Body of pancreas (tissue), 4 donors: ENCODE measurements around the gene IL16. TPM values are rescaled to one million over a fixed set of nuclear protein-coding genes. Genes with fewer than 3 reads are reported as not detected.

Experiments used
- ATAC-seq: fragments of 150-250 bp; one replicate; pipeline ENCODE4 v1.9.1; 2016
- DNase-seq, 4 donors: peaks; one replicate each; pipeline ENCODE4 v3.0.0-alpha.2; 2019
- H3K27ac ChIP-seq, 4 donors: fragments of 200-600 bp; sonication (generic); 1 replicate in 3 of 4; 2 replicates in 1 of 4; pipeline versions ENCODE4 v1.5.1 to v1.6.1; 2016 to 2019; ENCODE audit warnings: mild to moderate bottlenecking in 1 of 4, mixed read lengths in 1 of 4, moderate library complexity in 1 of 4
- H3K27me3 ChIP-seq, 2 donors: fragments of 200-600 bp; sonication (generic); one replicate each; pipeline ENCODE4 v1.6.0; 2016; ENCODE audit warnings: mild to moderate bottlenecking in 1 of 2
- H3K36me3 ChIP-seq, 2 donors: fragments of 200-600 bp; sonication (generic); replicated peaks in 1 of 2; 2 replicates each; pipeline ENCODE4 v1.5.1; 2016; ENCODE audit warnings: low read depth in 2 of 2; ENCODE audit not compliant: insufficient read depth in 1 of 2
- H3K4me1 ChIP-seq: fragments of 200-600 bp; sonication (generic); one replicate; pipeline ENCODE4 v1.6.0; 2016
- H3K4me3 ChIP-seq, 2 donors: fragments of 200-600 bp; sonication (generic); 1 replicate in 1 of 2; 2 replicates in 1 of 2; pipeline ENCODE4 v1.5.1; 2016 to 2019
- H3K9me3 ChIP-seq, 3 donors: fragments of 200-600 bp; sonication (generic); 1 replicate in 2 of 3; 2 replicates in 1 of 3; pipeline ENCODE4 v1.5.1; 2016
- POLR2A ChIP-seq, 3 donors: fragments of 450-650 bp; IDR thresholded peaks; one replicate each; pipeline ENCODE4 v1.6.1; 2016; ENCODE audit warnings: antibody characterized with exemption in 3 of 3, mild to moderate bottlenecking in 2 of 3
- WGBS, 2 donors: methylation state at CpG; one replicate each; pipeline ENCODE4 v1.1.5; 2017; 5-methylcytosine and 5-hydroxymethylcytosine counted together
- intact Hi-C: fragments of 100-400 bp; cut with DNase I; formaldehyde crosslinking; loops from one replicate; pipeline ENCODE4 v1.15.1; 2023
- total RNA-seq, 2 donors: library from RNA; depleted of rRNA; stranded (reverse); fragments of >200 nt; gene quantifications; one replicate each; pipeline ENCODE4 v1.1.0, GENCODE V29; 2016
- TF ChIP-seq, protein P1 (sequence below), 7 experiments: fragments of 450-650 bp in 4 of 7; fragments of 200-600 bp in 3 of 7; sonication (generic) in 3 of 7; IDR thresholded peaks; one replicate each; pipeline ENCODE4 v1.5.1; 2016 to 2019; ENCODE audit warnings: antibody characterized with exemption in 7 of 7

IL16 gene
- total RNA-seq, 2 donors from 2014 or later, result 2.9 to 4.9 TPM

- H3K27ac ChIP-seq, result peak overlapping the region in 1 of 4 donors; percentile 7
- 37 to 40% methylated on average over 6 of the region's 6 CpGs for WGBS, 2 donors
- H3K9me3 ChIP-seq, result no peaks in the 10 kb centered on the region
- no peaks in the 10 kb centered on the region for H3K27me3 ChIP-seq
- ATAC-seq (no peak), DNase-seq (no peak)
- intact Hi-C loops, result no loop called here
- H3K36me3 ChIP-seq, result no peaks in the 10 kb centered on the region
- H3K4me3 ChIP-seq, result no peak overlapping the region
- TF ChIP-seq, protein P1, sequence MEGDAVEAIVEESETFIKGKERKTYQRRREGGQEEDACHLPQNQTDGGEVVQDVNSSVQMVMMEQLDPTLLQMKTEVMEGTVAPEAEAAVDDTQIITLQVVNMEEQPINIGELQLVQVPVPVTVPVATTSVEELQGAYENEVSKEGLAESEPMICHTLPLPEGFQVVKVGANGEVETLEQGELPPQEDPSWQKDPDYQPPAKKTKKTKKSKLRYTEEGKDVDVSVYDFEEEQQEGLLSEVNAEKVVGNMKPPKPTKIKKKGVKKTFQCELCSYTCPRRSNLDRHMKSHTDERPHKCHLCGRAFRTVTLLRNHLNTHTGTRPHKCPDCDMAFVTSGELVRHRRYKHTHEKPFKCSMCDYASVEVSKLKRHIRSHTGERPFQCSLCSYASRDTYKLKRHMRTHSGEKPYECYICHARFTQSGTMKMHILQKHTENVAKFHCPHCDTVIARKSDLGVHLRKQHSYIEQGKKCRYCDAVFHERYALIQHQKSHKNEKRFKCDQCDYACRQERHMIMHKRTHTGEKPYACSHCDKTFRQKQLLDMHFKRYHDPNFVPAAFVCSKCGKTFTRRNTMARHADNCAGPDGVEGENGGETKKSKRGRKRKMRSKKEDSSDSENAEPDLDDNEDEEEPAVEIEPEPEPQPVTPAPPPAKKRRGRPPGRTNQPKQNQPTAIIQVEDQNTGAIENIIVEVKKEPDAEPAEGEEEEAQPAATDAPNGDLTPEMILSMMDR (IDR thresholded peaks at IDR 0.05), result no peak
- no peak for TF ChIP-seq POLR2A (IDR thresholded peaks at IDR 0.05)
- no peaks in the 10 kb centered on the region for H3K4me1 ChIP-seq
These were observed 97.8 kb downstream of the IL16 start for GRCh38 chr15:81294516-81294880.

- TF ChIP-seq, protein P1 (IDR thresholded peaks at IDR 0.05), result no peak
- TF ChIP-seq POLR2A (IDR thresholded peaks at IDR 0.05), result no peak
- intact Hi-C loops, result no loop called here
- H3K9me3 ChIP-seq, result no peaks in the 10 kb centered on the region
- H3K4me1 ChIP-seq, result no peaks in the 10 kb centered on the region
- no peaks in the 10 kb centered on the region for H3K36me3 ChIP-seq
- DNase-seq (no peak), ATAC-seq (no peak)
- 62 to 71% methylated on average over 5 of the region's 5 CpGs for WGBS, 2 donors
- H3K4me3 ChIP-seq, result no peak overlapping the region
- H3K27me3 ChIP-seq, result no peaks in the 10 kb centered on the region
- peak overlapping the region in 1 of 4 donors; percentile 59 for H3K27ac ChIP-seq
These were observed 98.9 kb downstream of the IL16 start for GRCh38 chr15:81295486-81296121.

- Histone ChIP-seq H3K4me1 (no peaks in the 10 kb centered on the region), H3K27me3 (no peaks in the 10 kb centered on the region), H3K27ac (peak overlapping the region in 2 of 4 donors; percentile 59 to 69), H3K4me3 (no peak overlapping the region), H3K9me3 (no peaks in the 10 kb centered on the region), H3K36me3 (no peaks in the 10 kb centered on the region)
- WGBS, 2 donors, result 68 to 88% methylated on average over 2 of the region's 2 CpGs
- ATAC-seq, result no peak
- intact Hi-C loops, result no loop called here
- DNase-seq, result no peak
- TF ChIP-seq, protein P1 (IDR thresholded peaks at IDR 0.05), result no peak
- no peak for TF ChIP-seq POLR2A (IDR thresholded peaks at IDR 0.05)
These were observed 99.5 kb downstream of the IL16 start for GRCh38 chr15:81296186-81296585.

GRCh38 chr15:81296673-81297072 is 100.0 kb downstream of the IL16 start:
- TF ChIP-seq POLR2A (IDR thresholded peaks at IDR 0.05), result peak in 2 of 3 donors; percentile 14 to 63
- TF ChIP-seq, protein P1 (IDR thresholded peaks at IDR 0.05), result no peak
- peak overlapping the region in 2 of 4 donors; percentile 59 to 69 for H3K27ac ChIP-seq
- no peaks in the 10 kb centered on the region for H3K4me1 ChIP-seq
- no peaks in the 10 kb centered on the region for H3K9me3 ChIP-seq
- H3K36me3 ChIP-seq, result no peaks in the 10 kb centered on the region
- ATAC-seq (no peak), DNase-seq (peak in 2 of 4 donors; percentile 22 to 69)
- WGBS, 2 donors, result 64 to 84% methylated on average over 11 of the region's 11 CpGs
- H3K27me3 ChIP-seq, result no peaks in the 10 kb centered on the region
- no peak overlapping the region for H3K4me3 ChIP-seq
- intact Hi-C loops, result no loop called here

- TF ChIP-seq POLR2A (IDR thresholded peaks at IDR 0.05), result no peak
- TF ChIP-seq, protein P1 (IDR thresholded peaks at IDR 0.05), result no peak
- Histone ChIP-seq H3K27me3 (no peaks in the 10 kb centered on the region), H3K9me3 (no peaks in the 10 kb centered on the region), H3K4me1 (no peaks in the 10 kb centered on the region), H3K4me3 (no peak overlapping the region), H3K27ac (peak overlapping the region in 2 of 4 donors; percentile 59 to 69), H3K36me3 (no peaks in the 10 kb centered on the region)
- 55 to 57% methylated on average over 3 of the region's 3 CpGs for WGBS, 2 donors
- intact Hi-C loops, result no loop called here
- ATAC-seq, result no peak
- no peak for DNase-seq
These were observed 100.5 kb downstream of the IL16 start for GRCh38 chr15:81297147-81297572.
